ENCODE results near the gene GOLGA7B.

GOLGA7B gene

DNA sequence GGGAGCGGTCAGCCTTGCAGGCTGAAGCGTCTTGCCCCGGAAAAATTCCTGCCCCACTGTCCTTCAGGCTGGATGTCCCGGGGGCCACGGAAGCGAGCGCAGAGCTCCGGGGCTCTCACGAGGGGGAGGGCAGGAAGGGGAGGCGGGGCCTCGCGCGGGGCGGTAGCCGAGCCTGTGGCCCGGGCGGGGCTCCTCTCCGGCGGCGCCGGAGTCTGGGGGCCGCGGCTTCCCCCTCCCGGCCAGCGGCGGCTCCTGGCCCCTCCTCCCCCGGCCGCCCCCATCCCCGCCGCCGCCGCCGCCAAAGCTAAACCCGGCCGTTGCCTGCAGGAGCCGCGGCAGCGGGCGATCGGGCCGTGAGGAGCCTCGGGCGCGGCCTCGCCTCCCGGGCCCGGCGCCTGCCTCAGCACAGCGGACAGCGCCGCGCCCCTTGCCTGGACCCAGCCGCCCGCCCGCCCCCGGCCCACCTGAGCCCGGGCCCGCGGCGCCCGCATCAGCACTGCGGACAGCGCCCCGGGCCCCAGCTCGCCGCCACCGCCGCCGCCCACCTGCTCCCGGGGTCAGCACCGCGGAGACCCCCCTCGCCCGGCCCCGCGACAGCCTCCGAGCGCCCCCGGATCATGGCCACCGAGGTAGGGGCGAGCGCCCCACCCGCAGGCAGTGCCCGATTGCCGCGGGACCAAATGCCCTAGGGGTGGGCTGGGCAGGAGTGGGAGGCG, at the start of gene GOLGA7B:
Gene GOLGA7B (plus strand): TSS at position 157 of the 716 bp plus-strand sequence. CDS start 461 bp downstream, at position 618.
- Histone ChIP-seq H3K9ac (ENCODE audit: low read length) (no peak within 1 kb of the TSS), H3K4me3 (ENCODE audit: low read length) (peak within 1 kb of the TSS; percentile 39), H3K27me3 (ENCODE audit: control insufficient read depth, insufficient read depth, low read length) (peaks cover 9% of the 10 kb centered on the region), H3K4me1 (ENCODE audit: control insufficient read depth, insufficient read depth, low read length) (no peaks in the 10 kb centered on the region), H3K36me3 (ENCODE audit: control insufficient read depth, insufficient read depth, low read length) (no peaks in the 10 kb centered on the region), H3K27ac (ENCODE audit: low read depth, low read length) (no peak within 1 kb of the TSS)

DNA sequence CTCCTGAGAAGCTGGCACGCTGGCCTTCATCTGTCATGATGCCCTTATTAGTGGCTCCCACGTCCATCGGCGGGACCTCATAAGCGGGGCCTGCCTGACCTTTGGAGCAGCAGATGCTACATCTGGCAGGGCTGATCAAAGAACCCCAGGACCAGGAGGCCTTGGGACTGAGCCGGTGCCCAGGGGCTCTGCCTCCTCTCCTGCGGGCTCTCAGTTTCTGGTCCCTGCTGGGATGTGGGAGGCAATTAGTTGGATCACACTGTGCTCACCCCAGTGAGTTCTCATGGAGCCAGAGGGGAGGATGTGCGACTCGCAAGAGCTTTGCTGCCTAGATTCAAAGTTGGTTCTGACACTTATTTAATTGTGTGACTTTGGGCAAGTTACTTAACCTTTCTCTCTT, 49.2 kb upstream of the GOLGA7B start:
- H3K9ac ChIP-seq (ENCODE audit: low read length) = no peak overlapping the region
- no peaks in the 10 kb centered on the region for H3K36me3 ChIP-seq (ENCODE audit: control insufficient read depth, insufficient read depth, low read length)
- no peak overlapping the region for H3K27ac ChIP-seq (ENCODE audit: low read depth, low read length)
- H3K27me3 ChIP-seq (ENCODE audit: control insufficient read depth, insufficient read depth, low read length) = no peaks in the 10 kb centered on the region
- H3K4me3 ChIP-seq (ENCODE audit: low read length) = no peak overlapping the region
- no peaks in the 10 kb centered on the region for H3K4me1 ChIP-seq (ENCODE audit: control insufficient read depth, insufficient read depth, low read length)

DNA sequence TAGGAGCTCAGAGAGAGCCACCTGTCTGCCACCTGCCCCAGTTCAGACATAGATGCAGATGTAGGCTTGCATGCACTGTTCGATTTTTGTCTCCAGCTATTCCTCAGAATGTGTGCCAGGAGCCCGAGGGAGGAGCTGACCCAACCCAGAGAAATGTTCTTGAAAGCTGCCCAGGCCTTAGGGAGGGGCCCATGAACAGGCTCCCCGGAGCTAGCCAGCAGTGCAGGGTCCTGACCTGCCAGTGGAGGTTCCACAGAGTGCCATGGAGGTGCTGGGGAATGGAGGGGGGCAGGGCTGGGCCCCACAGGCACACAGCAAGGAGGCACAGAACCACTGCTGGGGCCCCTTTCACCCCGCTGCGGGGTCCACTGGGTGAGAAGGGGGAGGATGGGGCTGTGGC, 48.2 kb upstream of the GOLGA7B start:
- H3K36me3 ChIP-seq (ENCODE audit: control insufficient read depth, insufficient read depth, low read length) = no peaks in the 10 kb centered on the region
- H3K27ac ChIP-seq (ENCODE audit: low read depth, low read length) = no peak overlapping the region
- H3K27me3 ChIP-seq (ENCODE audit: control insufficient read depth, insufficient read depth, low read length) = no peaks in the 10 kb centered on the region
- H3K4me3 ChIP-seq (ENCODE audit: low read length) = no peak overlapping the region
- H3K9ac ChIP-seq (ENCODE audit: low read length) = no peak overlapping the region
- no peaks in the 10 kb centered on the region for H3K4me1 ChIP-seq (ENCODE audit: control insufficient read depth, insufficient read depth, low read length)

DNA sequence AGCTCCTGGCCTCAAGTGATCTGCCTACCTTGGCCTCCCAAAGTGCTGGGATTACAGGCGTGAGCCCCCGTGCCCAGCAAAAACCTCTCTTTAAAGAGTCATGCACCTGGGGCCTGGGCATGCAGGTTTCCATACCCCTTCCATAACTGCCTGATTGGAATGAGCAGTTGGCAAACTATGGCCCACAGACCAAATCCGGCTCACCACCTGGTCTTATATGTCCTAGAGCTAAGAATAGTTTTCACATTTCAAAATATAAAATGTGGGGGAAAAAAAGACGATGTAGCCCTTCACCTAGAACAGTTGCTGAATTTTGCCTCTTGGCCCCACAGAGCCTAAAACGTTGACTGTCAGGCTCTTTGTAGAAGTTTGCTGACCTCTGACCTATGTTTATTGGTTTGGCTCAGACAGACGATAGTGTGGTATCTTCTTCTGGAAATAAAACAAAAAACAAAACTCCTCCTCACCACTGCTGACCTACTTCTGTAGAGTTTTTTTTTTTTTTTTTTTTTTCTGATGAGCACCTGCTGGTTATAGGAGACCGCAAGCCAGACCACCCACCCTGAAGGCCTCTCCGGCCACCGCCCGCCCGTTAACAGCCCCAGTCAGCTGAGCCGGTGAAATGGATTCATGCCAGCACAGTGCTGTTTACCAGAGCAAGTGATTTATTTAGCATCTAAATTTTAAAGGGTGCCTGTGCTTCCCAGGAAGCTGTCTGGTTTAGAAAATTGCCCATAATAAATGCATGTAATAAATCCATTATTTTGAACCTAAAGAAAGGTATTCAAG, 44.4 kb upstream of the GOLGA7B start:
- H3K27me3 ChIP-seq (ENCODE audit: control insufficient read depth, insufficient read depth, low read length) = no peaks in the 10 kb centered on the region
- no peaks in the 10 kb centered on the region for H3K36me3 ChIP-seq (ENCODE audit: control insufficient read depth, insufficient read depth, low read length)
- no peak overlapping the region for H3K4me3 ChIP-seq (ENCODE audit: low read length)
- H3K4me1 ChIP-seq (ENCODE audit: control insufficient read depth, insufficient read depth, low read length) = no peaks in the 10 kb centered on the region
- no peak overlapping the region for H3K9ac ChIP-seq (ENCODE audit: low read length)
- no peak overlapping the region for H3K27ac ChIP-seq (ENCODE audit: low read depth, low read length)

DNA sequence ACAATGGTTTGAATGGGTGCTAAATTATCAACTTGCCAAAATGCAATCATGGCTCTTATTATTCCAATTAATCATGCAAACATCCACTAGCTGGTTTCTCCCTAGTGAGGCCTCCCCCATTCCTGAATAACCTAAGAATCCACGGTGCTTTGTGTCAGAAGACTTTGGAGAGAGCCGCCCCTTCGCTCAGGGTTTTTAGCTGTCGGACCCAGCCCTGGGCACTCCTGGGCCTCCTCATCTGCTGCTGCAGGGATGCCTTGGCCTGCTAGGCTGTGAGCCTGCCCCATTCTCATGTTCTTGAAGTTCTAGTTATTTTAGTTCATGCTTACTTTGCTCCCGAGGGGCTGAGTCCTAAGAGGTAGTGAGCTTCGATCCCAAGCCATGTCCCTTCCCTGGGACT, 43.7 kb upstream of the GOLGA7B start:
- H3K27ac ChIP-seq (ENCODE audit: low read depth, low read length) = no peak overlapping the region
- no peak overlapping the region for H3K9ac ChIP-seq (ENCODE audit: low read length)
- no peaks in the 10 kb centered on the region for H3K4me1 ChIP-seq (ENCODE audit: control insufficient read depth, insufficient read depth, low read length)
- no peak overlapping the region for H3K4me3 ChIP-seq (ENCODE audit: low read length)
- no peaks in the 10 kb centered on the region for H3K36me3 ChIP-seq (ENCODE audit: control insufficient read depth, insufficient read depth, low read length)
- H3K27me3 ChIP-seq (ENCODE audit: control insufficient read depth, insufficient read depth, low read length) = no peaks in the 10 kb centered on the region

DNA sequence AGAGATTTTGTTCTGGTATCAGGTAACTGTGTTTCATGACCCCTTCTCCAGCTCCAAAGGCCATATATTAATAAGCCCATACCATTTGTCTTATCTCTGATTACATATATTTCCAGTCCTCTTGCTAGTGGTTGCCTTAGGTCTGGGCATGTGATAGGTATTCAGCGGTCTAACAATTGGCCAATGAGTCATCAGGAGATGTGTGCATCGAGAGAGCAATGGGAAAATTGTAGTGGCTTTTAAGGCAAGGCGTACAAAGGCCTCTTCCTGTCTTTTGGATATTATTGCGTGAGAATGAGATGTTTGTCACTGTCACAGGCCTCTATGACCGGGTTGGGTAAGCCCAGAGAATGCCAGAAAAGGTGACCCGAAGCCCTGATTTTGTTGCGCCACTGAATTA, 39.2 kb upstream of the GOLGA7B start:
- Histone ChIP-seq H3K27ac (ENCODE audit: low read depth, low read length) (no peak overlapping the region), H3K27me3 (ENCODE audit: control insufficient read depth, insufficient read depth, low read length) (no peaks in the 10 kb centered on the region), H3K9ac (ENCODE audit: low read length) (no peak overlapping the region), H3K4me3 (ENCODE audit: low read length) (no peak overlapping the region), H3K4me1 (ENCODE audit: control insufficient read depth, insufficient read depth, low read length) (no peaks in the 10 kb centered on the region), H3K36me3 (ENCODE audit: control insufficient read depth, insufficient read depth, low read length) (no peaks in the 10 kb centered on the region)

DNA sequence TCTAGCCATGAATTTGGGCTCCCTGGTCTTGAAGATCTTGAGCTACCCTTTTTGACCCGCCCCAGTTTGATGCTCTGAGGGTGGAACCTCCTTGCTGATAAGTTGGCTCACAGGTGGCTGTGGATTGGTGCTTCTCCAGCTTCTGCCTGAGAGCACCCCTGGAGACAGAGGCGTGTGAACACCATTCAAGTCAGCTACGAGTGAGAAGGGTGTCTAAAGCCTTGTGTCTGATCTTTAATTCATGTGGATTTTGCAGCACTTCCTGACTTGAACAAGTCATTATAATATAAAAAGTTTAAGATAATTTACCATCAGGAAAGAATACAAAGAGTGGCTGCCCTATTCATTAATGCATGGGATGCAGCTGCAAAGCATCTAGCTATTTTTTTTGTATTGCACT, 37.7 kb upstream of the GOLGA7B start:
- Histone ChIP-seq H3K27me3 (ENCODE audit: control insufficient read depth, insufficient read depth, low read length) (no peaks in the 10 kb centered on the region), H3K36me3 (ENCODE audit: control insufficient read depth, insufficient read depth, low read length) (no peaks in the 10 kb centered on the region), H3K4me3 (ENCODE audit: low read length) (no peak overlapping the region), H3K4me1 (ENCODE audit: control insufficient read depth, insufficient read depth, low read length) (no peaks in the 10 kb centered on the region), H3K27ac (ENCODE audit: low read depth, low read length) (no peak overlapping the region), H3K9ac (ENCODE audit: low read length) (no peak overlapping the region)

DNA sequence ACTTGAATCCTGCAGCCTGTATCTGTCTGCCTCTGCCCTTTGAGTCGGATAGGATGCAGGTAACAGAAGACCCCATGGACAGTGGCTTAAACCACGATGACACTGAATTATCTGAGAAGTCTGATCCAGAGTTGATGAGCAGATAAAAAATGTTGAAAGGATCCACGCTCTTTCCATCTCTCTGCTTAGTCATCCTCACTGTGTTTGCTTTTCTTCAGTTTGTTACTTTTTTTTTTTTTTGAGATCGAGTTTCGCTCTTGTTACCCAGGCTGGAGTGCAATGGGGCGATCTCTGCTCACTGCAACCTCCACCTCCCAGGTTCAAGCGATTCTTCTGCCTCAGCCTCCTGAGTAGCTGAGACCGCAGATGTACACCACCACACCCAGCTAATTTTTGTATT, 36.9 kb upstream of the GOLGA7B start:
- no peak overlapping the region for H3K27ac ChIP-seq (ENCODE audit: low read depth, low read length)

DNA sequence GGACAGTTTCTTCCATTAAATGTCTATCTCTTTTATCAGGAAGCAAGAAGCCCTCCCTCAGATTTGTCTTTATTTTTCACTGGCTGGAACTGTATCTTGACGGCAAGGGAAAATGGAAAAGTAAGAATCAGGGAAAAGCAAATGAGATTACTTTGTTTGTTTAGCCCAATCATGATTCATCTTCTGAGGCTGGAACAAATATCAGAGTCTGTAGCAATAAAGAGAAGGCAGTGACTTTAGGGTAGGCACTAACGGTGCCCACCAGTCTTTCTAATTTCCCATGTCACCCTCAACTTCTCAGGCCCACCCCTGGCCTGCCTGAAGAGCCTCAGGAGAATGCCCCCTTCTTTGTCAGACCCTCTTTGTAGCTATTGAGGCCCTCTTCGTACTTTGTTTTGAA, 36.3 kb upstream of the GOLGA7B start:
- Histone ChIP-seq H3K4me3 (ENCODE audit: low read length) (no peak overlapping the region), H3K27ac (ENCODE audit: low read depth, low read length) (no peak overlapping the region), H3K9ac (ENCODE audit: low read length) (no peak overlapping the region), H3K4me1 (ENCODE audit: control insufficient read depth, insufficient read depth, low read length) (no peaks in the 10 kb centered on the region), H3K27me3 (ENCODE audit: control insufficient read depth, insufficient read depth, low read length) (no peaks in the 10 kb centered on the region), H3K36me3 (ENCODE audit: control insufficient read depth, insufficient read depth, low read length) (no peaks in the 10 kb centered on the region)

More for the DNA sequence above, 36.9 kb upstream of the GOLGA7B start:
- no peaks in the 10 kb centered on the region for H3K36me3 ChIP-seq (ENCODE audit: control insufficient read depth, insufficient read depth, low read length)
- H3K4me1 ChIP-seq (ENCODE audit: control insufficient read depth, insufficient read depth, low read length) = no peaks in the 10 kb centered on the region
- H3K9ac ChIP-seq (ENCODE audit: low read length) = no peak overlapping the region
- H3K4me3 ChIP-seq (ENCODE audit: low read length) = no peak overlapping the region
- no peaks in the 10 kb centered on the region for H3K27me3 ChIP-seq (ENCODE audit: control insufficient read depth, insufficient read depth, low read length)

DNA sequence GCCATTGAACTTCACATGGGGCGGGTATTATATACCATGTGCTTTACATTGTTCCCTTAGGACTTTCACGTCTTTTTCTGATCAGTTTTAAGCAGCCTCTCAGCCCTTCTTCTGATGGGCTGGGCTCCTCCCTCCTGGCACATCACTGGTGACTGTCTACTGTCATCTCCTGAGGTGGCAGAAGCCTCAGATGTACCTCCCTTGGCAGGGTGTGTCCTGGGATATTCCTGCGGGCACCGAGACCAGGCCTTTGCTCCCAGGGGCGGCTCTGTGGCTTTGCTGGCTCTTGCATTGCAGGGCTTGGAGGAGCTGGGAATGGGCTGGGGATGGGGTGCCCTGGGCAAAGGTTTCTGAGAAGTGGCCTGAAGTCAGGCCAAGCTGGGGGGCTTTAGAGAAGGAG, 34.6 kb upstream of the GOLGA7B start:
- H3K36me3 ChIP-seq (ENCODE audit: control insufficient read depth, insufficient read depth, low read length) = no peaks in the 10 kb centered on the region
- no peak overlapping the region for H3K27ac ChIP-seq (ENCODE audit: low read depth, low read length)
- H3K4me3 ChIP-seq (ENCODE audit: low read length) = no peak overlapping the region
- H3K27me3 ChIP-seq (ENCODE audit: control insufficient read depth, insufficient read depth, low read length) = no peaks in the 10 kb centered on the region
- H3K9ac ChIP-seq (ENCODE audit: low read length) = no peak overlapping the region
- no peaks in the 10 kb centered on the region for H3K4me1 ChIP-seq (ENCODE audit: control insufficient read depth, insufficient read depth, low read length)

DNA sequence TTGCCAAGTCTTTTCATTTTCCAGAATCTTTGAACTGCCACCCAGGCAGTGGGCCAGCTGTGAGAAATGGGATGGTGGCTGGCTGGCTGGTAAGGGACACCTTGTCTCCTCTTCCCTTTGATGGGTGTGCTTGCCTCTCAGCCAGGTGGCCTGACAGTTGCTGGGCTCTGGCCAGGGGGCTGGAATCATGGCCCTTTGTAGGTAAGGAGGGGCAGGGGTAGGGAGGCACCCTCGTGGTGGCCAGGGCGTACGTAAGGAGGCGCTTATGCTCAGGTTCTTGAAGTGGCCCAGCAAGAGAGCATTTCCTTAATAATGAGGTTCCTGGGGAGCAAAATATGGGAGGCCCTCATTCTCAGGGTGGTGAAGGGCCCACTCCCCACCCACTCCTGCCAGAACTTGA, 33.0 kb upstream of the GOLGA7B start:
- Histone ChIP-seq H3K4me1 (ENCODE audit: control insufficient read depth, insufficient read depth, low read length) (no peaks in the 10 kb centered on the region), H3K9ac (ENCODE audit: low read length) (no peak overlapping the region), H3K27ac (ENCODE audit: low read depth, low read length) (no peak overlapping the region), H3K36me3 (ENCODE audit: control insufficient read depth, insufficient read depth, low read length) (no peaks in the 10 kb centered on the region), H3K27me3 (ENCODE audit: control insufficient read depth, insufficient read depth, low read length) (no peaks in the 10 kb centered on the region), H3K4me3 (ENCODE audit: low read length) (no peak overlapping the region)

DNA sequence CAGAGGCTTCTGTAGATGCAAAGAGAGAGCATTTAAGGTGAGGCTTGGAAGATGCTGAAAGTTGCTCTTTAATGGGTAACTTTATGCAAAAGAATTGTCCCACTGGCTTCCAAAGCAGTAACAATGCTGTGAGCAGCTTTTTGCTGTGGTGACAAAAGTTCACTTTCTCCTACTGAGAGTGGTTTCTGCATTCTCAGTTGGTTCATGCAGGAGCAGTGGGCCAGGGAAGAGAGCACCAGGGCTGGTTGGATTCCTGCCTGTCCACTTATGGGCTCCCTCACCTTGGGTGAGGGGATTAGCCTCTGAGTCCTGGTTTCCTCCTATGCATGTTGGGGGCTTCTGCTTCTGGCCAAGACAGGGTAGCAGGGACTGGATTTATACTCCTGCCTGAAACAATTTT, 31.1 kb upstream of the GOLGA7B start:
- no peaks in the 10 kb centered on the region for H3K36me3 ChIP-seq (ENCODE audit: control insufficient read depth, insufficient read depth, low read length)
- H3K4me1 ChIP-seq (ENCODE audit: control insufficient read depth, insufficient read depth, low read length) = no peaks in the 10 kb centered on the region
- no peak overlapping the region for H3K9ac ChIP-seq (ENCODE audit: low read length)
- H3K27me3 ChIP-seq (ENCODE audit: control insufficient read depth, insufficient read depth, low read length) = no peaks in the 10 kb centered on the region
- H3K4me3 ChIP-seq (ENCODE audit: low read length) = no peak overlapping the region
- no peak overlapping the region for H3K27ac ChIP-seq (ENCODE audit: low read depth, low read length)

Measured in rectal smooth muscle tissue (tissue), 1 donor.